Endothelial cell of umbilical vein (primary cell): Measurements from ENCODE around the gene CFAP61. TPM values are rescaled to one million over a fixed set of nuclear protein-coding genes. Genes with fewer than 3 reads are reported as not detected.

ENCODE experiments used
- BruUV-seq: library from RNA; stranded (reverse); fragments of 400-500 nt; replicated peaks from 2 replicates; lab custom pipeline; 2021; lab: Mats Ljungman, UMichigan
- CTCF ChIA-PET: fragments of 300-600, 350-600 bp; sonication (Branson Sonifier 250); formaldehyde crosslinking; loops from one replicate; lab custom pipeline; 2021; ENCODE audit warnings: antibody characterized with exemption, inconsistent platforms; lab: Charles Lee
- POLR2A ChIA-PET: fragments of 300-600, 350-600 bp; sonication (Branson Sonifier 250); formaldehyde crosslinking; loops from one replicate; lab custom pipeline; 2021; ENCODE audit warnings: antibody characterized with exemption, inconsistent platforms; lab: Charles Lee
- DNase-seq: peaks from one replicate; pipeline ENCODE4 v3.0.0-alpha.2; 2011; ENCODE audit warnings: low read depth, low spot score
- FAIRE-seq: peaks from 2 replicates; lab custom pipeline; 2011; peaks lifted over from hg19 to GRCh38; lab: Jason Lieb, UNC
- H2AFZ ChIP-seq: 2 replicates; pipeline ENCODE4 v1.6.0; 2012; ENCODE audit warnings: low read depth, low read length, control low read depth, inconsistent platforms
- H3K27ac ChIP-seq: 2 replicates; pipeline ENCODE4 v1.5.1; 2011; ENCODE audit warnings: low read depth, mild to moderate bottlenecking, control low read depth, low read length, moderate library complexity; ENCODE audit not compliant: insufficient read depth
- H3K27me3 ChIP-seq, 2 experiments: 2 replicates each; pipeline versions ENCODE4 v1.6.0 to v1.6.1; 2011; ENCODE audit warnings: low read length in 2 of 2, mixed read lengths in 1 of 2; ENCODE audit not compliant: control insufficient read depth in 2 of 2, insufficient read depth in 2 of 2
- H3K36me3 ChIP-seq, 2 experiments: 2 replicates in 1 of 2; 3 replicates in 1 of 2; pipeline ENCODE4 v1.5.1; 2011; ENCODE audit warnings: low read length in 2 of 2, mild to moderate bottlenecking in 1 of 2, moderate library complexity in 1 of 2; ENCODE audit not compliant: control insufficient read depth in 2 of 2, insufficient read depth in 2 of 2; ENCODE audit errors: extremely low read depth in 1 of 2
- H3K4me1 ChIP-seq: 3 replicates; pipeline ENCODE4 v1.5.1; 2011; ENCODE audit warnings: mild to moderate bottlenecking, low read length; ENCODE audit not compliant: control insufficient read depth, insufficient read depth; ENCODE audit errors: extremely low read depth
- H3K4me2 ChIP-seq: 2 replicates; pipeline ENCODE4 v1.6.1; 2011; ENCODE audit warnings: low read length, control low read depth, mixed read lengths; ENCODE audit not compliant: insufficient read depth
- H3K4me3 ChIP-seq, 3 experiments: fragments of 200-600 bp in 1 of 3; sonication (generic), shearing (Covaris generic) in 1 of 3; replicated peaks in 1 of 3; 2 replicates each; pipeline ENCODE4 v1.5.1; 2011 to 2016; ENCODE audit warnings: control low read depth in 3 of 3, low read length in 3 of 3, mild to moderate bottlenecking in 2 of 3, inconsistent platforms in 1 of 3, low read depth in 1 of 3, moderate library complexity in 1 of 3; ENCODE audit not compliant: insufficient read depth in 1 of 3
- H3K79me2 ChIP-seq: 2 replicates; pipeline ENCODE4 v1.6.0; 2012; ENCODE audit warnings: low read length, inconsistent platforms; ENCODE audit not compliant: control insufficient read depth, insufficient read depth
- H3K9ac ChIP-seq: replicated peaks from 2 replicates; pipeline ENCODE3; 2011; ENCODE audit warnings: low read length, control low read depth; ENCODE audit not compliant: insufficient read depth; ENCODE audit errors: extremely low read depth
- H3K9me1 ChIP-seq: replicated peaks from 3 replicates; pipeline ENCODE4 v1.6.0; 2011; ENCODE audit warnings: mild to moderate bottlenecking, low read length; ENCODE audit not compliant: control insufficient read depth, insufficient read depth; ENCODE audit errors: extremely low read depth
- H3K9me3 ChIP-seq: replicated peaks from 2 replicates; pipeline ENCODE4 v1.5.1; 2012; ENCODE audit warnings: low read length, inconsistent platforms; ENCODE audit not compliant: control insufficient read depth, insufficient read depth
- H4K20me1 ChIP-seq: replicated peaks from 2 replicates; pipeline ENCODE3; 2011; ENCODE audit warnings: mild to moderate bottlenecking, low read length; ENCODE audit not compliant: control insufficient read depth, insufficient read depth; ENCODE audit errors: extremely low read depth
- EZH2 ChIP-seq: IDR thresholded peaks from 2 replicates; pipeline ENCODE4 v1.6.1; 2012; ENCODE audit warnings: borderline replicate concordance, low read depth, mild to moderate bottlenecking, moderate library complexity, low read length, inconsistent platforms; ENCODE audit not compliant: severe bottlenecking
- FOS ChIP-seq: IDR thresholded peaks from 2 replicates; pipeline ENCODE4 v1.6.1; 2011; ENCODE audit warnings: mild to moderate bottlenecking, low read length, moderate library complexity, borderline replicate concordance; ENCODE audit not compliant: insufficient read depth
- GATA2 ChIP-seq: IDR thresholded peaks from 2 replicates; pipeline ENCODE4 v1.7.0; 2011; ENCODE audit warnings: low read depth, mild to moderate bottlenecking, moderate library complexity, mixed read lengths, low read length; ENCODE audit not compliant: insufficient read length, insufficient read depth
- JUN ChIP-seq: IDR thresholded peaks from 2 replicates; pipeline ENCODE4 v1.6.1; 2011; ENCODE audit warnings: borderline replicate concordance, low read depth; ENCODE audit not compliant: insufficient read length, insufficient read depth
- MYC ChIP-seq: IDR thresholded peaks from one replicate; pipeline ENCODE4 v1.6.1; 2011; ENCODE audit warnings: mild to moderate bottlenecking, low read depth, low read length
- POLR2A ChIP-seq: IDR thresholded peaks from 2 replicates; pipeline ENCODE4 v1.6.1; 2012; ENCODE audit warnings: low read depth, mild to moderate bottlenecking, control low read depth, low read length
- POLR2AphosphoS5 ChIP-seq: IDR thresholded peaks from 2 replicates; pipeline ENCODE4 v1.6.1; 2012; ENCODE audit warnings: low read depth, mild to moderate bottlenecking, control low read depth, low read length, moderate library complexity; ENCODE audit not compliant: insufficient read depth
- dilution Hi-C: fragments of 300-500 bp; cut with MboI; formaldehyde crosslinking; loops from one replicate; pipeline ENCODE4 v1.15.0; 2019; ENCODE audit warnings: low sequenced_read_pairs; ENCODE audit not compliant: extremely low pct_ligation_motif_present
- intact Hi-C: fragments of 100-400 bp; cut with micrococcal nuclease; formaldehyde crosslinking; loops from one replicate; pipeline ENCODE4 v1.10.0; 2022
- polyA plus RNA-seq, 4 experiments: library from polyadenylated mRNA; depleted of rRNA in 3 of 4; stranded (reverse) in 3 of 4; unstranded in 1 of 4; fragments of >200 nt; gene quantifications; 2 replicates each; pipeline versions ENCODE4 v1.2.1 to v1.2.3, GENCODE V29; 2011 to 2012; ENCODE audit warnings: missing spikeins in 1 of 4
- total RNA-seq: library from RNA; stranded (reverse); gene quantifications from 2 replicates; pipeline ENCODE4 v1.2.3, GENCODE V29; 2021
- TF ChIP-seq, protein P1 (sequence below), 2 donors: IDR thresholded peaks; 1 replicate in 1 of 2; 2 replicates in 1 of 2; pipeline ENCODE4 v1.5.1; 2011; ENCODE audit warnings: low read length in 2 of 2, mild to moderate bottlenecking in 2 of 2, moderate library complexity in 2 of 2, control low read depth in 1 of 2, inconsistent platforms in 1 of 2, low read depth in 1 of 2; ENCODE audit not compliant: insufficient read depth in 1 of 2; ENCODE audit errors: extremely low read depth in 1 of 2
- TF ChIP-seq, protein P2 (sequence below): IDR thresholded peaks from 2 replicates; pipeline ENCODE4 v1.6.1; 2011; ENCODE audit not compliant: insufficient read depth, insufficient read length

Gene CFAP61
- total and polyA plus RNA-seq, 2 donors (not counting 3 experiments of a cell fraction or from before 2014, with no cell fraction given): not detected

DNA sequence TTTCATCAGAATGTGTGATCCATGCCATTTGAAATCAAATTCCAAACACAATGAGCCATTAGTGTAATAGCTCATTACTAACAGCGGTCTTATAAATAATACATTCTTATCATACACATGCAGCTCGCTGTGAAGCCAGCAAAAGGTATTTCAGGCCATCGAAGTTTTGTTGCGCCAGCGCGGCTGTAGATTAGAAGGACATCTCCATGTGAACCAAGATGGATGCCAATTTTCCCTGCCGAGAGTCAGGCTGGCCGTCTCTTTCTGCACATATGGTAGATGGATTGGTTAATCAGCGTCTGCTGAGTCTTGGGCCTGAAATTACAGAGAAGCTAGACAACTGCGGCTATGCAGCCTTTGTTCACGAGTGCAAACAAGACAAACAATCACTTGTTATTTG, 44.1 kb downstream of the CFAP61 start:
- H2AFZ ChIP-seq: no peak overlapping the region
- TF ChIP-seq EZH2: no peak
- TF ChIP-seq, protein P1, sequence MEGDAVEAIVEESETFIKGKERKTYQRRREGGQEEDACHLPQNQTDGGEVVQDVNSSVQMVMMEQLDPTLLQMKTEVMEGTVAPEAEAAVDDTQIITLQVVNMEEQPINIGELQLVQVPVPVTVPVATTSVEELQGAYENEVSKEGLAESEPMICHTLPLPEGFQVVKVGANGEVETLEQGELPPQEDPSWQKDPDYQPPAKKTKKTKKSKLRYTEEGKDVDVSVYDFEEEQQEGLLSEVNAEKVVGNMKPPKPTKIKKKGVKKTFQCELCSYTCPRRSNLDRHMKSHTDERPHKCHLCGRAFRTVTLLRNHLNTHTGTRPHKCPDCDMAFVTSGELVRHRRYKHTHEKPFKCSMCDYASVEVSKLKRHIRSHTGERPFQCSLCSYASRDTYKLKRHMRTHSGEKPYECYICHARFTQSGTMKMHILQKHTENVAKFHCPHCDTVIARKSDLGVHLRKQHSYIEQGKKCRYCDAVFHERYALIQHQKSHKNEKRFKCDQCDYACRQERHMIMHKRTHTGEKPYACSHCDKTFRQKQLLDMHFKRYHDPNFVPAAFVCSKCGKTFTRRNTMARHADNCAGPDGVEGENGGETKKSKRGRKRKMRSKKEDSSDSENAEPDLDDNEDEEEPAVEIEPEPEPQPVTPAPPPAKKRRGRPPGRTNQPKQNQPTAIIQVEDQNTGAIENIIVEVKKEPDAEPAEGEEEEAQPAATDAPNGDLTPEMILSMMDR (IDR thresholded peaks at IDR 0.05; ENCODE audit: extremely low read depth in 1 of 2, insufficient read depth in 1 of 2, low read depth in 1 of 2, low read length in 2 of 2): no peak
- TF ChIP-seq MYC: no peak
- no peak for TF ChIP-seq POLR2AphosphoS5
- no peak for TF ChIP-seq POLR2A
- TF ChIP-seq GATA2: no peak
- TF ChIP-seq FOS: no peak
- TF ChIP-seq, protein P2, sequence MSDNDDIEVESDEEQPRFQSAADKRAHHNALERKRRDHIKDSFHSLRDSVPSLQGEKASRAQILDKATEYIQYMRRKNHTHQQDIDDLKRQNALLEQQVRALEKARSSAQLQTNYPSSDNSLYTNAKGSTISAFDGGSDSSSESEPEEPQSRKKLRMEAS: no peak
- TF ChIP-seq JUN: no peak
- H3K4me3 ChIP-seq: no peak overlapping the region
- H3K27me3 ChIP-seq: peaks cover 0 to 2% of the 10 kb centered on the region in 2 experiments
- no peak overlapping the region for H3K27ac ChIP-seq
- CTCF ChIA-PET: no interaction called here
- H3K4me2 ChIP-seq: no peak overlapping the region
- H3K9me1 ChIP-seq: no peaks in the 10 kb centered on the region
- dilution Hi-C loops: no loop called here
- H3K36me3 ChIP-seq: no peaks in the 10 kb centered on the region
- no peaks in the 10 kb centered on the region for H3K4me1 ChIP-seq
- no peaks in the 10 kb centered on the region for H3K9me3 ChIP-seq
- no TSS peak for BruUV-seq
- DNase-seq (no peak), FAIRE-seq (no peak)
- H3K9ac ChIP-seq: no peak overlapping the region
- POLR2A ChIA-PET: no interaction called here
- intact Hi-C loops: loop anchor here (10.0 kb wide), 1 partner anchor 68 kb away; no protein-coding TSS in a partner anchor
- H4K20me1 ChIP-seq: no peaks in the 10 kb centered on the region
- no peaks in the 10 kb centered on the region for H3K79me2 ChIP-seq
